ENCODE results near the gene SPACA6.

GRCh38 chr19:51709575-51709974 lies 16.4 kb downstream of the SPACA6 start:
- TF ChIP-seq CTCF (IDR thresholded peaks at IDR 0.05; ENCODE audit: insufficient read depth, low read depth, low read length) (no peak), EZH2 (IDR thresholded peaks at IDR 0.05; ENCODE audit: insufficient read depth, low read length) (no peak)

All from astrocyte (in vitro differentiated cells and primary cell).